AG20443 (cell line): ENCODE results near the gene KDM2B.
A peak's percentile ranks its signal among the peaks of the same experiment; 100 is the strongest.

Source experiments
- DNase-seq: peaks from one replicate; pipeline ENCODE4 v3.0.0; 2012; ENCODE audit warnings: low spot score, mixed read lengths

The KDM2B gene

GRCh38 chr12:121580959-121581685 is at the start of gene KDM2B:
Gene KDM2B, minus strand, starts transcription at chr12:121581023. Its CDS starts 112 bp downstream, at chr12:121580911.
- peak; percentile 33 for DNase-seq

GRCh38 chr12:121628536-121628935 is 47.7 kb upstream of the KDM2B start:
- no peak for DNase-seq

- no peak for DNase-seq
Observed at GRCh38 chr12:121628037-121628436, 47.2 kb upstream of the KDM2B start.

GRCh38 chr12:121626853-121627640 is 46.2 kb upstream of the KDM2B start:
- peak; percentile 85 for DNase-seq

GRCh38 chr12:121626087-121626852 is 45.4 kb upstream of the KDM2B start, which contains the start of gene ORAI1:
Gene ORAI1, plus strand, starts transcription at chr12:121626530.
- peak; percentile 99 for DNase-seq

- DNase-seq, result no peak
Observed at GRCh38 chr12:121620333-121620891, 39.6 kb upstream of the KDM2B start.

- no peak for DNase-seq
Observed at GRCh38 chr12:121618659-121619233, 37.9 kb upstream of the KDM2B start.

GRCh38 chr12:121614872-121615467 is 34.1 kb upstream of the KDM2B start:
- DNase-seq, result no peak

- no peak for DNase-seq
Observed at GRCh38 chr12:121613462-121613861, 32.6 kb upstream of the KDM2B start.

- DNase-seq, result peak; percentile 27
Observed at GRCh38 chr12:121611306-121611705, 30.5 kb upstream of the KDM2B start.

- DNase-seq, result peak; percentile 71
Observed at GRCh38 chr12:121610239-121611149, 29.7 kb upstream of the KDM2B start.

GRCh38 chr12:121608301-121608700 is 27.5 kb upstream of the KDM2B start:
- DNase-seq, result no peak

GRCh38 chr12:121603581-121603980 is 22.8 kb upstream of the KDM2B start:
- DNase-seq, result no peak

GRCh38 chr12:121602766-121603165 is 21.9 kb upstream of the KDM2B start:
- DNase-seq, result no peak

GRCh38 chr12:121600702-121601336 is 20.0 kb upstream of the KDM2B start:
- DNase-seq, result no peak

GRCh38 chr12:121596526-121596925 is 15.7 kb upstream of the KDM2B start:
- DNase-seq, result no peak

- no peak for DNase-seq
Observed at GRCh38 chr12:121595520-121595919, 14.7 kb upstream of the KDM2B start.

- DNase-seq, result no peak
Observed at GRCh38 chr12:121592320-121592719, 11.5 kb upstream of the KDM2B start.

GRCh38 chr12:121590476-121591143 is 9.8 kb upstream of the KDM2B start:
- DNase-seq, result peak; percentile 48
